Coronary artery (tissue), 2 donors: ENCODE measurements around the gene SNN.

Experiments used
- DNase-seq: peaks from one replicate; pipeline ENCODE4 v3.0.0-alpha.2; 2017; ENCODE audit warnings: low spot score
- H3K27ac ChIP-seq, 2 donors: fragments of 200-600 bp; sonication (generic); one replicate each; pipeline ENCODE4 v1.5.1; 2016 to 2019
- H3K4me3 ChIP-seq: fragments of 200-600 bp; sonication (generic); 2 replicates; pipeline ENCODE4 v1.5.1; 2016; ENCODE audit warnings: mild to moderate bottlenecking, moderate library complexity
- TF ChIP-seq, protein P1 (sequence below): fragments of 200-600 bp; sonication (generic); IDR thresholded peaks from one replicate; pipeline ENCODE4 v1.5.1; 2019; ENCODE audit warnings: antibody characterized with exemption

SNN gene

GRCh38 chr16:11624636-11625607 lies 43.3 kb upstream of the SNN start:
- TF ChIP-seq, protein P1, sequence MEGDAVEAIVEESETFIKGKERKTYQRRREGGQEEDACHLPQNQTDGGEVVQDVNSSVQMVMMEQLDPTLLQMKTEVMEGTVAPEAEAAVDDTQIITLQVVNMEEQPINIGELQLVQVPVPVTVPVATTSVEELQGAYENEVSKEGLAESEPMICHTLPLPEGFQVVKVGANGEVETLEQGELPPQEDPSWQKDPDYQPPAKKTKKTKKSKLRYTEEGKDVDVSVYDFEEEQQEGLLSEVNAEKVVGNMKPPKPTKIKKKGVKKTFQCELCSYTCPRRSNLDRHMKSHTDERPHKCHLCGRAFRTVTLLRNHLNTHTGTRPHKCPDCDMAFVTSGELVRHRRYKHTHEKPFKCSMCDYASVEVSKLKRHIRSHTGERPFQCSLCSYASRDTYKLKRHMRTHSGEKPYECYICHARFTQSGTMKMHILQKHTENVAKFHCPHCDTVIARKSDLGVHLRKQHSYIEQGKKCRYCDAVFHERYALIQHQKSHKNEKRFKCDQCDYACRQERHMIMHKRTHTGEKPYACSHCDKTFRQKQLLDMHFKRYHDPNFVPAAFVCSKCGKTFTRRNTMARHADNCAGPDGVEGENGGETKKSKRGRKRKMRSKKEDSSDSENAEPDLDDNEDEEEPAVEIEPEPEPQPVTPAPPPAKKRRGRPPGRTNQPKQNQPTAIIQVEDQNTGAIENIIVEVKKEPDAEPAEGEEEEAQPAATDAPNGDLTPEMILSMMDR, result no peak
- no peak for DNase-seq
- H3K4me3 ChIP-seq, result no peak overlapping the region
- peak overlapping the region in 1 of 2 donors; percentile 21 for H3K27ac ChIP-seq

- TF ChIP-seq, protein P1, result no peak
- DNase-seq, result no peak
- no peak overlapping the region for H3K4me3 ChIP-seq
- no peak overlapping the region for H3K27ac ChIP-seq
Measured at GRCh38 chr16:11625769-11626168, 42.5 kb upstream of the SNN start.

- H3K27ac ChIP-seq, result peak overlapping the region in 1 of 2 donors; percentile 62
- DNase-seq, result no peak
- TF ChIP-seq, protein P1, result no peak
- no peak overlapping the region for H3K4me3 ChIP-seq
Measured at GRCh38 chr16:11626657-11627291, 41.5 kb upstream of the SNN start.

- DNase-seq, result no peak
- no peak overlapping the region for H3K4me3 ChIP-seq
- H3K27ac ChIP-seq, result peak overlapping the region in 1 of 2 donors; percentile 62
- TF ChIP-seq, protein P1, result no peak
Measured at GRCh38 chr16:11627292-11627663, 41.0 kb upstream of the SNN start.

DNA sequence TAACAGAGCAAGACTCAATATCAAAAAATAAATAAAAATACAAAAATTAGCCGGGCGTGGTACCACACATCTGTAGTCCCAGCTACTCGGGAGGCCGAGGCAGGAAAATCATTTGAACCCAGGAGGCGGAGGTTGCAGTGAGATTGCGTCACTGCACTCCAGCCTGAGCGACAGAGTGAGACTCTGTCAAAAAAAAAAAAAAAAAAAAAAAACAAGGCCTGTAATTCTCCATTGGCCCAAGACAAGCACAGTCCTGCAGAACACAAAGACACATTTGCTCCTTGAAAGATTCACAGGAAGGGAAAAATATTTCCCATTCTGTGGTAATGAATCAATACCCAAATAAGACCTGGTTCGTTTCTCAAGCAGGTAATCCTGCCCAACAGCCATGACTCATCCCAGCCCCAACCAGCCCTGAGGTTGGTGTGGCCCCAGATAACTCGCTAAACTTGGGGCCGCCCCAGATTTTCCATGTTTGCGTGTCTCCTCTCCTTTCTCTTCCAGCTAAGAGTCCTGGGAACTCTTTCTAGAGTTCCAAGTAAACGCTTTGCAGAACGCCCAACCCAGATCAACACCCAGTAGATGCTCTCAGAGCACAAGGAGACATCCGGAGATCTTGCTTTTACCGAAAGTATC lies 40.3 kb upstream of the SNN start:
- Histone ChIP-seq H3K27ac (peak overlapping the region in 1 of 2 donors; percentile 62), H3K4me3 (no peak overlapping the region)
- TF ChIP-seq, protein P1, result no peak
- DNase-seq, result no peak

- DNase-seq, result no peak
- no peak overlapping the region for H3K4me3 ChIP-seq
- TF ChIP-seq, protein P1, result no peak
- H3K27ac ChIP-seq, result peak overlapping the region in 1 of 2 donors; percentile 42
Measured at GRCh38 chr16:11629071-11630030, 38.9 kb upstream of the SNN start.
